HepG2 (cell line): Measurements from ENCODE around the gene NACAD. TPM values are rescaled to one million over a fixed set of nuclear protein-coding genes. Genes with fewer than 3 reads are reported as not detected.
A peak's percentile ranks its signal among the peaks of the same experiment; 100 is the strongest.

Source experiments
- FOXA3 ChIP-seq: IDR thresholded peaks from 2 replicates; pipeline ENCODE4 v1.6.1; 2016; ENCODE audit warnings: missing genetic modification reagents, missing compliant biosample characterization
- FOXO1 ChIP-seq: sonication (generic); formaldehyde crosslinking; IDR thresholded peaks from 2 replicates; pipeline ENCODE4 v1.4.0; 2020; ENCODE audit warnings: missing genetic modification reagents
- FUBP1 ChIP-seq: sonication (generic); formaldehyde crosslinking; IDR thresholded peaks from 2 replicates; pipeline ENCODE4 v1.5.1; 2020; ENCODE audit warnings: missing genetic modification reagents, mild to moderate bottlenecking, borderline replicate concordance
- HNRNPL ChIP-seq: fragments of 200-400 bp; formaldehyde crosslinking; IDR thresholded peaks from 2 replicates; pipeline ENCODE4 v1.6.1; 2017; ENCODE audit warnings: mild to moderate bottlenecking, low read depth, low read length
- HOXA3 ChIP-seq: sonication (generic); formaldehyde crosslinking; IDR thresholded peaks from 2 replicates; pipeline ENCODE4 v1.5.0; 2020; ENCODE audit warnings: missing genetic modification reagents
- KLF9 ChIP-seq: IDR thresholded peaks from 2 replicates; pipeline ENCODE4 v1.6.1; 2016; ENCODE audit warnings: low read depth
- MYC ChIP-seq: sonication (generic); formaldehyde crosslinking; IDR thresholded peaks from 2 replicates; pipeline ENCODE4 v1.9.0; 2021; ENCODE audit warnings: missing genetic modification reagents, borderline replicate concordance
- PAF1 ChIP-seq: IDR thresholded peaks from 2 replicates; pipeline ENCODE4 v1.6.1; 2016; ENCODE audit warnings: missing genetic modification reagents, missing compliant biosample characterization
- SKI ChIP-seq: fragments of 450-650 bp; IDR thresholded peaks from one replicate; pipeline ENCODE4 v1.6.1; 2018; ENCODE audit warnings: mild to moderate bottlenecking; ENCODE audit not compliant: partially characterized antibody
- ZNF543 ChIP-seq: sonication (generic); formaldehyde crosslinking; IDR thresholded peaks from 2 replicates; pipeline ENCODE4 v1.4.0; 2020; ENCODE audit warnings: mild to moderate bottlenecking, missing genetic modification reagents
- ZNF552 ChIP-seq: sonication (generic); formaldehyde crosslinking; IDR thresholded peaks from 2 replicates; pipeline ENCODE4 v1.9.0; 2022; ENCODE audit warnings: missing genetic modification reagents, mild to moderate bottlenecking, borderline replicate concordance
- ZNF569 ChIP-seq: sonication (generic); formaldehyde crosslinking; IDR thresholded peaks from 2 replicates; pipeline ENCODE4 v1.5.0; 2020; ENCODE audit warnings: mild to moderate bottlenecking, missing genetic modification reagents, moderate library complexity, borderline replicate concordance
- ZNF772 ChIP-seq: sonication (generic); formaldehyde crosslinking; IDR thresholded peaks from 2 replicates; pipeline ENCODE4 v1.5.0; 2020; ENCODE audit warnings: mild to moderate bottlenecking, missing genetic modification reagents
- polyA plus RNA-seq, 8 experiments: library from polyadenylated mRNA; depleted of rRNA in 3 of 8; stranded (reverse) in 7 of 8; unstranded in 1 of 8; fragments of >200 nt; fragmentation: Illumina TruSeq in 4 of 8; extraction: Trizol in 4 of 8; gene quantifications; 2 replicates each; pipeline versions ENCODE4 v1.2.1 to v1.2.3, GENCODE V29; 2011 to 2016; ENCODE audit warnings: low read depth in 4 of 8, missing spikeins in 1 of 8, mixed read lengths in 1 of 8; ENCODE audit not compliant: insufficient read depth in 1 of 8
- total RNA-seq, 5 experiments: library from RNA; depleted of rRNA; stranded (reverse); fragments of >200 nt; fragmentation: Illumina TruSeq; extraction: Trizol; gene quantifications; 2 replicates each; pipeline ENCODE4 v1.2.3, GENCODE V29; 2016; ENCODE audit warnings: low read depth in 1 of 5
- TF ChIP-seq, protein P1 (sequence below): sonication (generic); formaldehyde crosslinking; IDR thresholded peaks from 2 replicates; pipeline ENCODE4 v1.5.0; 2020; ENCODE audit warnings: mild to moderate bottlenecking, missing genetic modification reagents
- TF ChIP-seq, protein P2 (sequence below): sonication (generic); formaldehyde crosslinking; IDR thresholded peaks from 2 replicates; pipeline ENCODE4 v1.4.0; 2020; ENCODE audit warnings: missing genetic modification reagents, borderline replicate concordance

NACAD gene
- total and polyA plus RNA-seq, 2 of the 13 experiments (the other 11 are each of a cell fraction or from before 2014, with no cell fraction given) = 0.04 TPM; not detected in 1

DNA sequence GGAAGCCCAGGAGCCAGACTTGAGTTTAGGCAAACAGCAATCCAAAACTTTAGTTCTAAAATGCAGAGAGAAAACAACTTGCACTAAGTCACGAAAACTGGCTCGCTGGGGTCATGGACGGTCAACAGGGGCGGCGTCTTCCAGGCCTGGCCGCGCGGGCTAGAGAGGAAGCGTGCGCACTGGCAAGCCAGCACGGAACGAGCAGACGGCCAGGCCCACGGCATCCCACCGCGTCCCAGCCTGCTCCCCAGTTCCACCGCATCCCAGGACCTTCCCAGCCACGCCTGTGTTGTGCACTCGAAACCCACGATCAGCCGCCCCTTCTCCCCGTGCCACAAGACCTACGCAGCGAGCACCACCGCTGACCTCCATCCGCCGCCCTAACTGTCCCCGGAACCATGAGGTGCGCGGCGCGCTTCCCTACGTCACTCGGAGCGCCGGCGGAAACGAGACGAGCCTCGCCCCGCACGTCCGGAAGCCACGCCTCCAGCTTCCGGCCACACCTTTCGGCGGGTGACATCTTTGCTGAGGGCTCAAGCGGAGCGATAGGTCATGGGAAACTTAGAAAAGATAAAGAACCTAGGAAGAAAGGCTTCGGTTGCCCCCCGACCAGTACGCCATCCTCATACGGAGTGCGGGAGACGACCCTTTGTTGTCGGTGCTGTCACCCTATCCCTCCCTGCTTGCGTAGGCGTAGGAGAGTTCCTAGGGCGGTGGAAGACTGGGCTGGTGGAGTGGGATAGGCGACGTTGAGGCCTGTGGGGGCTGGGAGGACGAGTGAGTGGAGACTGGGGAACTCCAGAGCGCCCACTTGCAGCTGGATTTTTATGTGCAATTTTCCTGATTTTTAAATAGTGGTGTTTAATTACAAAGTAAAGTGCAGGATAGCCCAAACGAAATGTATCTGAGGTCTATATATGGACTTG lies 22.8 kb upstream of the NACAD start, which contains the start of gene TBRG4 (continued):
- TF ChIP-seq ZNF552 = peak; percentile 90
- peak; percentile 100 for TF ChIP-seq MYC (CRISPR knock-in tag)
- no peak for TF ChIP-seq PAF1 (CRISPR knock-in tag)
- peak; percentile 38 for TF ChIP-seq SKI
- TF ChIP-seq, protein P1, sequence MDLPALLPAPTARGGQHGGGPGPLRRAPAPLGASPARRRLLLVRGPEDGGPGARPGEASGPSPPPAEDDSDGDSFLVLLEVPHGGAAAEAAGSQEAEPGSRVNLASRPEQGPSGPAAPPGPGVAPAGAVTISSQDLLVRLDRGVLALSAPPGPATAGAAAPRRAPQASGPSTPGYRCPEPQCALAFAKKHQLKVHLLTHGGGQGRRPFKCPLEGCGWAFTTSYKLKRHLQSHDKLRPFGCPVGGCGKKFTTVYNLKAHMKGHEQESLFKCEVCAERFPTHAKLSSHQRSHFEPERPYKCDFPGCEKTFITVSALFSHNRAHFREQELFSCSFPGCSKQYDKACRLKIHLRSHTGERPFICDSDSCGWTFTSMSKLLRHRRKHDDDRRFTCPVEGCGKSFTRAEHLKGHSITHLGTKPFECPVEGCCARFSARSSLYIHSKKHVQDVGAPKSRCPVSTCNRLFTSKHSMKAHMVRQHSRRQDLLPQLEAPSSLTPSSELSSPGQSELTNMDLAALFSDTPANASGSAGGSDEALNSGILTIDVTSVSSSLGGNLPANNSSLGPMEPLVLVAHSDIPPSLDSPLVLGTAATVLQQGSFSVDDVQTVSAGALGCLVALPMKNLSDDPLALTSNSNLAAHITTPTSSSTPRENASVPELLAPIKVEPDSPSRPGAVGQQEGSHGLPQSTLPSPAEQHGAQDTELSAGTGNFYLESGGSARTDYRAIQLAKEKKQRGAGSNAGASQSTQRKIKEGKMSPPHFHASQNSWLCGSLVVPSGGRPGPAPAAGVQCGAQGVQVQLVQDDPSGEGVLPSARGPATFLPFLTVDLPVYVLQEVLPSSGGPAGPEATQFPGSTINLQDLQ (CRISPR knock-in tag) = 0 out of 2 replicates have a peak, but pooled peaks have one; percentile 29
- TF ChIP-seq, protein P2, sequence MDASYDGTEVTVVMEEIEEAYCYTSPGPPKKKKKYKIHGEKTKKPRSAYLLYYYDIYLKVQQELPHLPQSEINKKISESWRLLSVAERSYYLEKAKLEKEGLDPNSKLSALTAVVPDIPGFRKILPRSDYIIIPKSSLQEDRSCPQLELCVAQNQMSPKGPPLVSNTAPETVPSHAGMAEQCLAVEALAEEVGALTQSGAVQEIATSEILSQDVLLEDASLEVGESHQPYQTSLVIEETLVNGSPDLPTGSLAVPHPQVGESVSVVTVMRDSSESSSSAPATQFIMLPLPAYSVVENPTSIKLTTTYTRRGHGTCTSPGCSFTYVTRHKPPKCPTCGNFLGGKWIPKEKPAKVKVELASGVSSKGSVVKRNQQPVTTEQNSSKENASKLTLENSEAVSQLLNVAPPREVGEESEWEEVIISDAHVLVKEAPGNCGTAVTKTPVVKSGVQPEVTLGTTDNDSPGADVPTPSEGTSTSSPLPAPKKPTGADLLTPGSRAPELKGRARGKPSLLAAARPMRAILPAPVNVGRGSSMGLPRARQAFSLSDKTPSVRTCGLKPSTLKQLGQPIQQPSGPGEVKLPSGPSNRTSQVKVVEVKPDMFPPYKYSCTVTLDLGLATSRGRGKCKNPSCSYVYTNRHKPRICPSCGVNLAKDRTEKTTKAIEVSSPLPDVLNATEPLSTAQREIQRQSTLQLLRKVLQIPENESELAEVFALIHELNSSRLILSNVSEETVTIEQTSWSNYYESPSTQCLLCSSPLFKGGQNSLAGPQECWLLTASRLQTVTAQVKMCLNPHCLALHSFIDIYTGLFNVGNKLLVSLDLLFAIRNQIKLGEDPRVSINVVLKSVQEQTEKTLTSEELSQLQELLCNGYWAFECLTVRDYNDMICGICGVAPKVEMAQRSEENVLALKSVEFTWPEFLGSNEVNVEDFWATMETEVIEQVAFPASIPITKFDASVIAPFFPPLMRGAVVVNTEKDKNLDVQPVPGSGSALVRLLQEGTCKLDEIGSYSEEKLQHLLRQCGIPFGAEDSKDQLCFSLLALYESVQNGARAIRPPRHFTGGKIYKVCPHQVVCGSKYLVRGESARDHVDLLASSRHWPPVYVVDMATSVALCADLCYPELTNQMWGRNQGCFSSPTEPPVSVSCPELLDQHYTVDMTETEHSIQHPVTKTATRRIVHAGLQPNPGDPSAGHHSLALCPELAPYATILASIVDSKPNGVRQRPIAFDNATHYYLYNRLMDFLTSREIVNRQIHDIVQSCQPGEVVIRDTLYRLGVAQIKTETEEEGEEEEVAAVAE (CRISPR knock-in tag) = peak; percentile 79; the same call in 1 of the 2 replicates
- peak; percentile 65; the same call in 1 of the 2 replicates for TF ChIP-seq HNRNPL
- 0 out of 2 replicates have a peak, but pooled peaks have one; percentile 81 for TF ChIP-seq FUBP1 (CRISPR knock-in tag)
- peak; percentile 98 for TF ChIP-seq HOXA3
- TF ChIP-seq ZNF543 (CRISPR knock-in tag) = peak; percentile 91
- TF ChIP-seq ZNF569 (CRISPR knock-in tag) = no peak
- TF ChIP-seq ZNF772 (CRISPR knock-in tag) = peak; percentile 84
- TF ChIP-seq FOXO1 = peak; percentile 57
- no peak for TF ChIP-seq KLF9
- TF ChIP-seq FOXA3 (CRISPR knock-in tag) = peak; percentile 73
